Pancreas (tissue), 10 donors: ENCODE measurements around the gene ATP8A2. TPM values are rescaled to one million over a fixed set of nuclear protein-coding genes. Genes with fewer than 3 reads are reported as not detected.

Experiments
- ATAC-seq, 4 donors: fragments of 200-7000 bp; cut with Tn5 transposase; one replicate each; pipeline versions ENCODE4 v1.8.0 to v1.9.1; 2020; ENCODE audit warnings: mild to moderate bottlenecking in 4 of 4, moderate library complexity in 4 of 4
- DNase-seq, 6 donors: peaks; one replicate each; pipeline ENCODE4 v3.0.0-alpha.2; 2020
- FAIRE-seq: peaks from 2 replicates; lab custom pipeline; 2012; peaks lifted over from hg19 to GRCh38; lab: Jason Lieb, UNC
- H3K27ac ChIP-seq, 4 donors: fragments of 200-600 bp; sonication (generic); 1 replicate in 3 of 4; 2 replicates in 1 of 4; pipeline versions ENCODE4 v1.5.0 to v1.8.0; 2020
- H3K27me3 ChIP-seq, 4 donors: fragments of 200-600 bp; one replicate each; pipeline ENCODE4 v1.8.0; 2021
- H3K36me3 ChIP-seq, 3 donors: fragments of 200-600 bp; sonication (generic) in 1 of 3; one replicate each; pipeline versions ENCODE4 v1.5.0 to v1.8.0; 2020 to 2021
- H3K4me1 ChIP-seq, 3 donors: fragments of 200-600 bp; one replicate each; pipeline ENCODE4 v1.8.0; 2021
- H3K4me3 ChIP-seq, 4 donors: fragments of 200-600 bp; sonication (generic) in 2 of 4; one replicate each; pipeline versions ENCODE4 v1.5.0 to v1.8.0; 2020 to 2021
- H3K9me3 ChIP-seq, 4 donors: fragments of 200-600 bp; one replicate each; pipeline ENCODE4 v1.8.0; 2021
- WGBS, 2 donors: extraction: QIAGEN DNeasy Blood & Tissue Kit; methylation state at CpG; one replicate each; pipeline ENCODE4 v1.1.7; 2013; 5-methylcytosine and 5-hydroxymethylcytosine counted together
- intact Hi-C, 3 donors: fragments of 100-400 bp; cut with DNase I; formaldehyde crosslinking; loops; one replicate each; pipeline versions ENCODE4 v1.11.1 to v1.14.2; 2022
- polyA plus RNA-seq, 2 donors: library from polyadenylated mRNA; stranded (reverse); fragments of 200-250 nt; gene quantifications; one replicate each; pipeline ENCODE4 v1.2.3, GENCODE V29; 2013
- total RNA-seq, 6 donors: library from RNA; stranded (reverse); fragmentation: NEBNext Ultra II Directional in 4 of 6; extraction: Animal tissue kit (Norgen Biotek cat#: 25700) in 4 of 6; gene quantifications; one replicate each; pipeline versions ENCODE4 v1.2.1 to v1.2.4, GENCODE V29; 2021 to 2023
- TF ChIP-seq, protein P1 (sequence below), 4 donors: fragments of 200-600 bp; sonication (generic) in 3 of 4; IDR thresholded peaks; one replicate each; pipeline versions ENCODE4 v1.5.0 to v1.8.0; 2021; ENCODE audit warnings: antibody characterized with exemption in 4 of 4
- donor health status: healthy with polysubstance abuse.
- donor health status: DM: no; HTN: no; CAD: no; lungs with moderate emphysema.
- donor health status: DM: no; HTN: no; CAD: no.
- donor health status: control.
- donor health status: control.
- donor health status: Bipolar disorder and iron deficiency.
- donor health status: DM: yes; HTN: yes; CAD: no.
- donor health status: DM: no; HTN: no; CAD: no.
- donor health status: DM: no; HTN: no; CAD: no.
- donor health status: DM: yes; HTN: yes; CAD: no.

Gene ATP8A2
- total and polyA plus RNA-seq, 8 donors: 0.04 to 0.28 (median 0.14) TPM

GRCh38 chr13:25578526-25578925, 206.8 kb downstream of the ATP8A2 start:
- FAIRE-seq: no peak

GRCh38 chr13:25579221-25579620, 207.4 kb downstream of the ATP8A2 start:
- no peak for DNase-seq
- H3K27ac ChIP-seq: no peak overlapping the region
- FAIRE-seq: no peak
- TF ChIP-seq, protein P1, sequence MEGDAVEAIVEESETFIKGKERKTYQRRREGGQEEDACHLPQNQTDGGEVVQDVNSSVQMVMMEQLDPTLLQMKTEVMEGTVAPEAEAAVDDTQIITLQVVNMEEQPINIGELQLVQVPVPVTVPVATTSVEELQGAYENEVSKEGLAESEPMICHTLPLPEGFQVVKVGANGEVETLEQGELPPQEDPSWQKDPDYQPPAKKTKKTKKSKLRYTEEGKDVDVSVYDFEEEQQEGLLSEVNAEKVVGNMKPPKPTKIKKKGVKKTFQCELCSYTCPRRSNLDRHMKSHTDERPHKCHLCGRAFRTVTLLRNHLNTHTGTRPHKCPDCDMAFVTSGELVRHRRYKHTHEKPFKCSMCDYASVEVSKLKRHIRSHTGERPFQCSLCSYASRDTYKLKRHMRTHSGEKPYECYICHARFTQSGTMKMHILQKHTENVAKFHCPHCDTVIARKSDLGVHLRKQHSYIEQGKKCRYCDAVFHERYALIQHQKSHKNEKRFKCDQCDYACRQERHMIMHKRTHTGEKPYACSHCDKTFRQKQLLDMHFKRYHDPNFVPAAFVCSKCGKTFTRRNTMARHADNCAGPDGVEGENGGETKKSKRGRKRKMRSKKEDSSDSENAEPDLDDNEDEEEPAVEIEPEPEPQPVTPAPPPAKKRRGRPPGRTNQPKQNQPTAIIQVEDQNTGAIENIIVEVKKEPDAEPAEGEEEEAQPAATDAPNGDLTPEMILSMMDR (IDR thresholded peaks at IDR 0.05): no peak
- H3K36me3 ChIP-seq: no peaks in the 10 kb centered on the region
- no peak overlapping the region for H3K4me3 ChIP-seq
- no peaks in the 10 kb centered on the region for H3K9me3 ChIP-seq
- H3K27me3 ChIP-seq: no peaks in the 10 kb centered on the region
- intact Hi-C loops: loop anchor here (5.0 to 10.0 kb wide), 4 partner anchors 473 to 1116 kb away; partner anchors contain the start of gene SHISA2 (in 1 of the 3)
- WGBS, 2 donors: 73 to 79% methylated on average over 8 of the region's 8 CpGs
- ATAC-seq: no peak
- H3K4me1 ChIP-seq: no peaks in the 10 kb centered on the region

More at GRCh38 chr13:25578526-25578925, 206.8 kb downstream of the ATP8A2 start:
- Histone ChIP-seq H3K27me3 (peaks cover 0 to 3% (median 0%) of the 10 kb centered on the region in 4 donors), H3K4me3 (no peak overlapping the region), H3K36me3 (no peaks in the 10 kb centered on the region), H3K27ac (no peak overlapping the region), H3K4me1 (no peaks in the 10 kb centered on the region), H3K9me3 (no peaks in the 10 kb centered on the region)
- TF ChIP-seq, protein P1 (IDR thresholded peaks at IDR 0.05): no peak
- no peak for ATAC-seq
- WGBS, 2 donors: 37 to 42% methylated on average over 2 of the region's 2 CpGs
- DNase-seq: no peak
- intact Hi-C loops: loop anchor here (5.0 to 10.0 kb wide), 4 partner anchors 474 to 1116 kb away; partner anchors contain the start of gene SHISA2 (in 1 of the 3)

- Histone ChIP-seq H3K27ac (no peak overlapping the region), H3K4me1 (no peaks in the 10 kb centered on the region), H3K27me3 (no peaks in the 10 kb centered on the region), H3K4me3 (no peak overlapping the region), H3K36me3 (no peaks in the 10 kb centered on the region), H3K9me3 (no peaks in the 10 kb centered on the region)
- no peak for FAIRE-seq
- DNase-seq: no peak
- ATAC-seq: no peak
- WGBS, 2 donors: 42 to 53% methylated on average over 2 of the region's 2 CpGs
- TF ChIP-seq, protein P1 (IDR thresholded peaks at IDR 0.05): no peak
- intact Hi-C loops: no loop called here
These were observed 209.6 kb downstream of the ATP8A2 start for GRCh38 chr13:25581351-25581750.

GRCh38 chr13:25584087-25584486, 212.3 kb downstream of the ATP8A2 start:
- no peak overlapping the region for H3K4me3 ChIP-seq
- FAIRE-seq: no peak
- intact Hi-C loops: no loop called here
- no peak overlapping the region for H3K27ac ChIP-seq
- no peak for ATAC-seq
- DNase-seq: no peak
- no peaks in the 10 kb centered on the region for H3K36me3 ChIP-seq
- 38 to 45% methylated on average over 6 of the region's 6 CpGs for WGBS, 2 donors
- no peaks in the 10 kb centered on the region for H3K27me3 ChIP-seq
- TF ChIP-seq, protein P1 (IDR thresholded peaks at IDR 0.05): no peak
- no peaks in the 10 kb centered on the region for H3K9me3 ChIP-seq
- no peaks in the 10 kb centered on the region for H3K4me1 ChIP-seq

DNA sequence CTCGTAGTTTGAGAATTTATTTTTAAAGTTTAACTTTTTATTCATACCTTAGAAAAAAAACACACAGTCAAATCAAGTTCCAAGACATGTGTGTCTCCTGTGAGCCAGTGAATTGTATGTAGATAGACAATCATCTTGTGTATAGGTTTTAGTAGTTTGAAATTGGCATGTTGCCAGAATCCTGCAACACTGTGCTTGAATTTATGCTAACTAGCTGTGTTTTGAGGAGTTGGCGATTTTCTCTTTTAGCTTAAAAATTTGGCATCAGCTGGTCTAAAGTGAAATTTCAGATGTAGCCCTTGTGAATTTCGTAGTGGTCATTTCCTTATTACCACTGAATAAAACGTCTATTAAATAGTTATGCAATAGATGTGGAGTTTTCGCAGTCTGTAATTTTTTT, 213.2 kb downstream of the ATP8A2 start:
- WGBS, 2 donors: 55 to 63% methylated on average over 5 of the region's 5 CpGs
- no peak for DNase-seq

More for the DNA sequence above, 213.2 kb downstream of the ATP8A2 start:
- FAIRE-seq: no peak
- Histone ChIP-seq H3K27ac (no peak overlapping the region), H3K4me3 (no peak overlapping the region), H3K9me3 (no peaks in the 10 kb centered on the region), H3K36me3 (no peaks in the 10 kb centered on the region), H3K27me3 (no peaks in the 10 kb centered on the region), H3K4me1 (no peaks in the 10 kb centered on the region)
- TF ChIP-seq, protein P1 (IDR thresholded peaks at IDR 0.05): no peak
- no peak for ATAC-seq
- intact Hi-C loops: no loop called here
